Activated CD4-positive, alpha-beta T cell treated with anti-CD3 and anti-CD28 coated beads for 36 hours (primary cell): ENCODE data around the gene MAP1LC3A. TPM values are rescaled to one million over a fixed set of nuclear protein-coding genes. Genes with fewer than 3 reads are reported as not detected.

Experiments used
- total RNA-seq, 2 experiments: library from RNA; stranded (reverse); gene quantifications; one replicate each; pipeline ENCODE4 v1.2.3, GENCODE V29; 2021

MAP1LC3A gene
- total RNA-seq, 2 experiments from 2014 or later, result 2.5 to 2.7 TPM

Other genes with a start within 250 kb of the MAP1LC3A start
- 10 to 100 TPM; 41.4 to 43.5 TPM for gene ITCH, start 195.4 kb upstream of the MAP1LC3A start, total RNA-seq
- 100 to 1,000 TPM in 1 of 2 experiments, 10 to 100 TPM in 1; 83.5 to 122 TPM for gene DYNLRB1, start 42.3 kb upstream of the MAP1LC3A start, total RNA-seq
- 10 to 100 TPM; 21.1 to 28.2 TPM for gene PIGU, start 118.4 kb downstream of the MAP1LC3A start, total RNA-seq
- gene TP53INP2, start 145.6 kb downstream of the MAP1LC3A start, total RNA-seq, result 1 to 10 TPM; 2.2 to 2.3 TPM